Mucosa of gallbladder (tissue), 1 donor: ENCODE results near the gene RAB5B. TPM values are rescaled to one million over a fixed set of nuclear protein-coding genes. Genes with fewer than 3 reads are reported as not detected.
"Not testable (repeated sequence)": the region's sequence is repeated elsewhere in the genome, so short reads cannot be mapped to it uniquely, and the experiment has no call there.

Experiments used
- DNase-seq: peaks from one replicate; pipeline ENCODE4 v3.0.0-alpha.2; 2020; ENCODE audit warnings: low spot score
- total RNA-seq: library from RNA; stranded (reverse); gene quantifications from one replicate; pipeline ENCODE4 v1.2.1, GENCODE V29; 2021
- donor health status: DM: no; HTN: no; CAD: no.

RAB5B gene
- total RNA-seq, 1 donor from 2014 or later, result 182 TPM

DNA sequence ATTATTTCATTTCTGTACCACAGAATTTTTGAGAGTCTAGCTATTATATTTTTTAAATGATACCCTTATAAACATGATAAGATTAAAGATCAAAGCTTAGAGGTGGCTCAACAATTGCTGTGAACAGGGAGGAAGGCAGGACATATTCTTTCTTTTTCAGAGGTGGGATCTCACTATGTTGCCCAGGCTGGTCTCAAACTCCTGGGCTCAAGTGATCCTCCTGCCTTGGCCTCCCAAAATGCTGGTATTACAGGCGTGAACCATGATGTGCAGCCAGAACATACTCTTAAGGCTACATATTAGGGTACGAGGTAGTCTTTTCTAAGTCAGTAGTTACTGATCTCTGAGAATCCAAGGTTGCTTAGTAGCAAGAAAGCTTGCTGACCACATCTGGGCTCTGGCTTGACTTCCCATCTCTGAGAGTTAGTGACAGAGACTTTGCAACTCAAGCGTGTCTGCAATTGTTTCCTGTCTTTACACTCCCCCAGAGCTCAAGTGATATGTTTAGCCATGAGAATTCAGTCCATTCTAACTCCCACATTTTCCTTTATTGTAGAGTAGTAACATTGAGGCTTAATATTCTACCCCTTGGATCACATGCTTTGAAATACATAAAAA, 8.6 kb downstream of the RAB5B start:
- no peak for DNase-seq

DNA sequence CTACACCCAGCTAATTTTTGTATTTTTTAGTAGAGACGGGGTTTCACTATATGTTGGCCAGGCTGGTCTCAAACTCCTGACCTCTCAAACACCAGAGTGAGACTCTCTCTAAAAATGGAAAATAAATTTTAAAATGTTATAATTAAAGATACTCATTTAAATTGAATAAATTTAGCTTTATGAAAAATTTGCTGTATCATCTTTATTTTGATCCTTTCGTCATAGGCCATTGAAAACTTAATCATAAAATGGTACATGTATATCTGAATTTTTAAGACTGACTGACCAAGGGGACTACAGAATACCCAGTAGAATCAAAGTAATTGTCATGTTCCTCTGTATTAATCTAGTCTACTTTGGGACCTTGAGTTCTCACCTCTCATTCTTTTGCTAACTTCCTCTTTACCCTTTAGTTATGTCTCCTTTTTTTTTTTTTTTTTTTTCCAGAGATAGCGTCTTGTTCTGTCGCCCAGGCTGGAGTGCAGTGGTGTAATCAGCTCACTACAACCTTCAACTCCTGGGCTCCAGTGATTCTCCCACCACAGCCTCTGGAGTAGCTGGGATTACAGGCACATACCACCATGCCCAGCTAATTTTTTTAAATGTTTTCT, 9.5 kb downstream of the RAB5B start:
- no peak for DNase-seq

DNA sequence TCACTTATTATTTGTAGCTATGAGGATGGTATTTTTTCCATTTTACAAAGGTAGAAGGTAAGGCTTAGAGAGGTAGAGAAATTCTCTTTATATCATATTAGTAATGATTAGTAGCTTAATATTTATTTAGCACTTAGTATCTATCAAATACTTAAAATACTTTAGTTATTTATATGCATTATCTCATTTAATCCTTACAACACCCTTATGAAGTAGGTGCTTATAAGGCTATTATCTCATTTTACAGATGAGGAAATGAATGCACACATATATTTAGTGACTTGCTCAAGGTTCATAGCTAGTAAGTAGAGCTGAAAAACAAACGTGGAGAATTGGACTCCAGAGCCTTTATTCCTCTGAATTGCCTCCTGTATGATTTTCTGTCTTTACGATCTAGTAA, 11.0 kb downstream of the RAB5B start:
- no peak for DNase-seq

DNA sequence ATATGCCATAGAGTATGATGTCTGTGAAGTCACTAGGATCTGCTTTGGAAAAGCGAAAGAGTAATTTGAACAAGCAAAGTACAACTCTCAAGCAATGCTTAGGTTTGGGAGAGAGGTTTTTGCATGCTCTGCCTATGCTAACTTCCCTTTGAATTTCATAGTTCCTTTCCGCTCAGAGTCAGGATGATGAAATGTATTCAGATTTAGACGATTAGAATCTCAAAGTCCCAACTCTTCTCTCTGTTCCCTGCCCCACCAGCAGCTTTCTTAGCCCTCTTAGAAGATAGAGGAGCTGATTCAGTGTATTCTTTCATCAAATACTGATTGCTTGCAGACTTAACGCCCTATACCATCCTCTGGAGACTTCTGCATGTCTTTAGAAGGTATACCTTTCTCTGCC, 11.5 kb downstream of the RAB5B start:
- DNase-seq, result no peak

DNA sequence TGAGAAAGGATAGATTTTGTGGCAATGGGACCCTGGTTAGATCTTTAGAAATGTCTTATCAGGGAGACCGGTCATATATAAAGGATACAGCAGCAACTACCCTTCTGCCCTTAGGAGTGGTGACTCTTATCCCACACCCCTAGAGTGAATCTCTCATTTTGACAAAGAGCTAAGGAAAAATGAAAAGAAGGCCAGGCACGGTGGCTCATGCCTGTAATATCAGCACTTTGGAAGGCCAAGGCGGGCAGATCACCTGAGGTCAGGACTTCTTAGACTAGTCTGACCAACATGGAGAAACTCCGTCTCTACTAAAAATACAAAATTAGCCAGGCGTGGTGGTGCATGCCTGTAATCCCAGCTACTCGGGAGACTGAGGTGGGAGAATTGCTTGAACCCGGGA, 12.1 kb downstream of the RAB5B start:
- DNase-seq, result not testable (repeated sequence)

DNA sequence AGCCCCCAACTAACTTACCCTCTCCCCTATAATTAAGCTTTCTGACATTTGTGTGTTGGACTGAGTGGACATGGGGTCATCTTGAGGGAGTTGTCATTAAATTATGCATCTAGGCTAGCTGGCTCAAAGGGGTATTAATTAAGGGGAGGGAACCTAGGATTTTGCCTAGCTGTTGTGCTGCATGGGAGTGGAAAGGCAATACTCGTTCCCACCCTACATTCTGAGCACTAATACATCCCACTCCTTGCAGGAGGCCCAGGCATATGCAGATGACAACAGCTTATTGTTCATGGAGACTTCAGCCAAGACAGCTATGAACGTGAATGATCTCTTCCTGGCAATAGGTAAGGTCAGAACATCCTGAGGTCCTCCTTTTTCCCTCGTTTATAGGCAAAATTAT, 17.2 kb downstream of the RAB5B start:
- DNase-seq, result no peak

DNA sequence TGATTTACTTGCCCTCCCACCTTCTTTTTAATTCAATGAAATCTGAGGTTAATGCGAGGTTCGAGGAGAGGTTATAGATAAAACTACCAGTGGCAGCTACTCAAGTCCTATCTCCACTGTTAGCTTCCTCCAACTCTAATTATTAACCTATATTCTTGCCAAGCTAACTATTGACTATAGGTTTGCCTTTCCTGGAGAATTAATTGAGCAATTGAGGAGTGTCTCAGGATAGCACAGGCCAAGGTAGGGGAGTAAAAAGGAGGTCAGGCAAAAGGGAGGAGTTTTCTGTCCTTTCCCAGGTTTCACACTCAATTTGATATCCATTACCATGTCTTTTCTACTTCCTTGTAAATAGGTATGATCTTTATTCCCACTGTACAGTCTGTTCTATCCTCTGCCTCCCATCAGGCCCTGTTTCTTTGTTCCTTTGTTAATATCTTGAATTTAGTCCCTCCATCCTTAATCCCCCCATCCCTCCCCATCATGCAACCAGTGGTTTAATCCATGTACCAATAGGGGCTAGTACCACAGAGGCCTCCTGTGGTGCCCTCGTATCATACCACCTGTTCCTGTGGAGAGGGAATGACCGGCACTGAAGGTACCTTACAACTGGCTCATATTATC, 19.5 kb downstream of the RAB5B start:
- no peak for DNase-seq

DNA sequence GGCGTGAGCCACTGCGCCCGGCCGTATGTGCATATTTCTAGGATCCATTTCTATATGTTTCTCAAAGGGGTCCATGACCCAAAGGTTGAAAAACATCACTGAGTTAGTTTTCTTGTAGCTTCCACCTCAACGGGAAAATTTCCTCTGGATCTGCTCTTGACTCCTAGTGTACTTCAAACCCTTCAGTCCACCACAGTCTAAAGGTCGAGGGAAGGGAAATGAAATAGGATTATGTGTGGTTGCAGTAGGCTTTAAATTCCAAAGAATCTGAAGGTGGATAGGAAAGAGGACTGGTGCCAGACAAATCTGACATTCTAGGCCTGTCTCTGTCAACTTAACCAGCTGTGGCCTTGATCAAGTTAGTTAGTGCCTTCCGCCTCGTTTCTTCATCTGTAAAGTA, 21.5 kb downstream of the RAB5B start:
- no peak for DNase-seq

DNA sequence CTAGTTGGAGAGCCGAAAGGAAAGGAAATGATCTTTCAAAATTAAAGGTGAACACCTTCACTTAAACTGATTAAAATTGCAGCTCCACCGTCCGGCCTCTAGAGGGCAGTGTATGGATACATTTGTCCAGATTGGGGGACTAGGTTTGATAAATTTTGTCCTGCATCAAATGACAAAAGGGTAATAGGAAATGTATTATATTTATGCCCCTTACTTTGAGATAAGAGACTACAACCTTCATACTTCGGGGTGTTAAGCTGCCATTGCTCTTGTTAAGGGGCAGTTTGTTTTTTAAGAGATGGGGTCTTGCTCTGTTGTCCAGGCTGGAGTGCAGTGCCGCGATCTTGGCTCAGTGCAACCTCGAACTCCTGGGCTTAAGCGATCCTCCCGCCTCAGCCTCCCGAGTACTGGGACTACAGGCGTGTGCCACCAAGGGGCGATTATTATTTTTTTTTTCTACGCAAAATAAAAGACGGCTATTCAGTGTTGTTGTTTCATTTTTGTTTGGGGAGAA, 22.4 kb downstream of the RAB5B start:
- peak; percentile 59 for DNase-seq

DNA sequence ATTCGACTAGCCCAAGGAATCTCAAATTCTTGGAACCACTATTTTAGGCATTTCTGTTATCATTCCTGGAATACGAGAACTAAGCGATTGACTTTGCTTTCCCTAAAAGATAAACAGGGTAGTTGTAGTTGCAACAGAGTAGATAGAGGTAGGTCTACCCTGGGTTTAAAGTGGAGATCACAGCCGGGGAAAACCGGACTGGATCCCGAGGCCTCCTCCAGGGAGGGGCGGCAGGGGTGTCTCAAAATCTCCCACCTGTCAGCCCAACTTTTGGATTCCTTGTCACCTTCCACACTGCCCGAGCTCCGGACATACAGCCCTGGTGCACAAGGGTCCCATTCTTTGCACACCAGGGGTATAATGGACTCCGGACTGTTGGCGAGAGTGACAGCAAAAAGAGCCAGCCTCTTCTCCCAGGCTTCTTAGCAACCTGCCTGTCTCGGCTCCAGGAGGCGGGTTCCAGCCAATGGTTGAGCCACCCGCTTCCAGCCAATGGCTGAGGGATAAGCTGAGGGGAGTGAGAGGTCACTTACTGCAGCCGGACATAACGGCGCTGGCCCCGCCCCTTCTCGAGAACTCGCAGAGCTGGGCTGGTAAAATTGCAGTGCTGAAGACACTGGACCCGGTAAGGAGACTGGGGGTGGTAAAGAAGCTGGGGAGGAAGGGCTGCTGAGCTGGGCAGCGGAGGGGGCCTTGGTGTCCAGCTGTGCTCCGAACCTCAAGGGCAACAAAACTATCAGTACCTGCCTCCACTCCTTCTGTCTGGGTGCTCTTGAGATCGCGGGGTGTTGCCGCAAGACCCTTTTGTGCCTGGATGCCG, 23.0 kb downstream of the RAB5B start, which contains the start of gene SUOX:
SUOX (plus strand) TSS at position 562 of the 820 bp plus-strand sequence. CDS start 4,946 bp downstream, outside the sequence.
- peak; percentile 97 for DNase-seq

DNA sequence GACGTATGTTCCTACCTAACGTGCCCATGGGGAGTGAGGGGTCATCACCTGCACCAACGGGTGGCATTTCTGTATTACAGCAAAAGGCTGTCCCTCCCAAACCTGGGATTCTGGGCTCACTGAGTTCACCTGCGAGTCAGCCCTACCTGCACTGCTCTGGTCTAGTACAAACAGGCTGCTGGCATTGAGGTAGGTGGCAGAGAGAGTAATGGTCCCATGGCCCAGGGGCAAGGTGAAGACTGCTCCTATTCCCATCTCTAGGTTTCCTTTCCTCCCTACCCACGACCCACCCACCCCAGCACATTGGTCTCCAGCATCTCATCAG, 23.6 kb downstream of the RAB5B start:
- DNase-seq, result peak; percentile 25

DNA sequence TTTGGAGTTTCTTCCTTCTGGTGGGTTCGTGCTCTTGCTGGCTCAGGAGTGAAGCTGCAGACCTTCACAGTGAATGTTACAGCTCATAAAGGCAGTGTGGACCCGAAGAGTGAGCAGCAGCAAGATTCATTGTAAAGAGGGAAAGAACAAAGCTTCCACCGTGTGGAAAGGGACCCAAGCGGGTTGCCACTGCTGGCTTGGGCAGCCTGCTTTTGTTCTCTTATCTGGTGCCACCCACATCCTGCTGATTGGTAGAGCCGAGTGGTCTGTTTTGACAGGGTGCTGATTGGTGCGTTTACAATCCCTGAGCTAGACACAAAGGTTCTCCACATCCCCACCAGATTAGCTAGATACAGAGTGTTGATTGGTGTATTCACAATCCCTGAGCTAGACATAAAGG, 25.6 kb downstream of the RAB5B start:
- DNase-seq, result not testable (repeated sequence)

DNA sequence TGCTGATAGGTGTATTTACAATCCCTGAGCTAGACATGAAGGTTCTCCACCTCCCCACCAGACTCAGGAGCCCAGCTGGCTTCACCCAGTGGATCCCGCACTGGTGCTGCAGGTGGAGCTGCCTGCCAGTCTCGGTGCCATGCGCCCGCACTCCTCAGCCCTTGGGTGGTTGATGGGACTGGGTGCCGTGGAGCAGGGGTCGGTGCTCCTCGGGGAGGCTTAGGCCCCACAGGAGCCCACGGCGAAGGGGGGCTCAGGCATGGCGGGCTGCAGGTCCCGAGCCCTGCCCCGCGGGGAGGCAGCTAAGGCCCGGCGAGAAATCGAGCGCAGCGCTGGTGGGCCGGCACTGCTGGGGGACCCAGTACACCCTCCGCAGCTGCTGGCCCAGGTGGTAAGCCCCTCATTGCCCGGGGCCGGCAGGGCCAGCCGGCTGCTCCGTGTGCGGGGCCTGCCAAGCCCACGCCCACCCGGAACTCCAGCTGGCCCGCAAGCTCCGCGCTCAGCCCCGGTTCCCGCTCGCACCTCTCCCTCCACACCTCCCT, 26.2 kb downstream of the RAB5B start:
- DNase-seq, result not testable (repeated sequence)

DNA sequence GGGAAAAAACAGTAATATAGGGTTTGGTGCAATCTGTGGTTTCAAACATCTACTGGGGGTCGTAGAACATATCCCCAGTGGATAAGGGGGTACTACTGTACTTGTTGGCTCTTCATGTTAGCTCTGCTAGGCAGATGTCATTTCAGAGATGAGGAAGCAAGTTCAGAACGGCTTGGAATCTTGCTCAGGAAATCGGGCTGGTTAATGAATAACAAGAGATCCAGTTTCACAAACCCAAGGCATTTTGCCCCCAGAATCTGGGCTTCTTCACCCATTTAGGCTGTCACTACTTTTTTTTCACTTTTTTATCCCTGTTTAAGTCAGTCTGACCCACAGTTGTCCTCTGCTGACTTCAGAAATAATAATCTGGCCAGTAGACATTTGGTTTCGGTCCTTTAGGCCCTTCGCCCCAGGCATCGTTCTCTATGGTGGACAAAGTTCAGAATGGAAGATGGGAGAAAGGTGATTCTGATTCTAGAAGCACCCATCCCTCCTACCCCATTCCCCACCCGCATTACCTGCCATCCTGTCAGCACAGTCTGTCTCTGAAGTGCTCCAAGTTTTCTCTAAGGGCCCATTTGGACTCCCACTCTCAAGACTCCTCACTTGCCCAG, 27.7 kb downstream of the RAB5B start:
- no peak for DNase-seq

DNA sequence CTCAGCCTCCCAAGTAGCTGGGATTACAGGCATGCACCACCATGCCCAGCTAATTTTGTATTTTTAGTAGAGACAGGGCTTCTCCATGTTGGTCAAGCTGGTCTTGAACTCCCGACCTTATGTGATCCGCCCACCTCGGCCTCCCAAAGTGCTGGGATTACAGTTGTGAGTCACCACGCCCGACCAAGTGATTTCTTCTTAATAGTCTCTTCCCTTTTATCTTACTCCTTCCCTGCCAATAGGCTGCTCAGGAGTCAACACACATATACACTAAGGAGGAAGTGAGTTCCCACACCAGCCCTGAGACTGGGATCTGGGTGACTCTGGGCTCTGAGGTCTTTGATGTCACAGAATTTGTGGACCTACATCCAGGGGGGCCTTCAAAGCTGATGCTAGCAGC, 29.5 kb downstream of the RAB5B start:
- DNase-seq, result not testable (repeated sequence)

DNA sequence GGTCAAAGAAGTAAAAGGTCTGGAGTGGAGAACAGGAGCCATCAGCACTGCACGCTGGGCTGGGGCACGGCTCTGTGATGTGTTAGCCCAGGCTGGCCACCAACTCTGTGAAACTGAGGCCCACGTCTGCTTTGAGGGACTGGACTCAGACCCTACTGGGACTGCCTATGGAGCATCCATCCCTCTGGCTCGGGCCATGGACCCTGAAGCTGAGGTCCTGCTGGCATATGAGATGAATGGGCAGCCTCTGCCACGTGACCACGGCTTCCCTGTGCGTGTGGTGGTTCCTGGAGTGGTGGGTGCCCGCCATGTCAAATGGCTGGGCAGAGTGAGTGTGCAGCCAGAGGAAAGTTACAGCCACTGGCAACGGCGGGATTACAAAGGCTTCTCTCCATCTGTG, 30.3 kb downstream of the RAB5B start:
- DNase-seq, result no peak

DNA sequence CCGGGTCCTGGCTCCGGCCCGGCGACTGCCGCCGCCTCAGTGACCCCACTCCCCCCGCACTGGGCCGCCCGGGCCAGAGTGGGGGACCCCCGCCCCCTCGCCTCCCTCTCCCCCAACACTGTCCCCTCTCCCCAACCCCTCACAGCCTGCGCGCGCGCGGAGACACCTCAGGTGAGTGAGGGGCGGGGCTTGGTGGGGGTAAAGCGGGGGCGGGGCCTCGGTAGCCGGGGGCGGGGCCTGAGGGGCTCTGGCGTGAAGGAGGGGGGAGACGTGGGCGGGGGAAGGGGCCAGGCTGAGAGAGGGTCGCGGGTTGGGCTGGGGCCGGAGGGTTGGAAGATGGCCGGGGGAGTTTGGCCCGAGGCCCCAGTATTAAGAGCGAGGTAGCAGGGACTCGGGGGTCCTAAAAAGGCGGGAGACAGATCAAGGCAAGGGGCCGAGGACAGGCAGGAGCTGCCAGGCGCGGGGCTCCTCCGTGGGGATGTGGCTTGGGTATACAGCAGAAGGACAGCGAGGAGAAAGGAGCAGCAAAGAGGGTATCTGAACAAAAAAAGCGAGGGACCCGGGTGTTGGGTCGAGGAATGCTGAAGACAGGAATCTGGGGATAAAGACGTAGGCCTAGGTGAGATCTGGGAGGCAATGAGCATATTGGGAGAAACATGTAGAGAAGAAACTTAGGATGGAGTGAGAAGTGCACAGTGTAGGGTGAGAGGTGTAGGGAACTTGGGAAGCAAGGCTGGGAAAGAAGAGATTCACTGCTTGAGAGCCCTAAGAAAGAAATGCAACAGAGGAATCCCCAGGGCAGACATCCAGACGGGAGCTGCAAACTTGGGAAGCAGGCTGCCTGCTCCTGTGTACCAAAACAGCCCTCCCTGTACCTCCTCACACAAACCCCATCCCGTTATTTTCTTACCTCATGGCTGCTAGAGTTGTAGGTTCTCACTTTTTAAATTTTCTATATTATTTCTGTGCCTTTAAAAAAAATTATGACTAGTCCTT, 34.0 kb downstream of the RAB5B start:
- DNase-seq, result peak; percentile 37

DNA sequence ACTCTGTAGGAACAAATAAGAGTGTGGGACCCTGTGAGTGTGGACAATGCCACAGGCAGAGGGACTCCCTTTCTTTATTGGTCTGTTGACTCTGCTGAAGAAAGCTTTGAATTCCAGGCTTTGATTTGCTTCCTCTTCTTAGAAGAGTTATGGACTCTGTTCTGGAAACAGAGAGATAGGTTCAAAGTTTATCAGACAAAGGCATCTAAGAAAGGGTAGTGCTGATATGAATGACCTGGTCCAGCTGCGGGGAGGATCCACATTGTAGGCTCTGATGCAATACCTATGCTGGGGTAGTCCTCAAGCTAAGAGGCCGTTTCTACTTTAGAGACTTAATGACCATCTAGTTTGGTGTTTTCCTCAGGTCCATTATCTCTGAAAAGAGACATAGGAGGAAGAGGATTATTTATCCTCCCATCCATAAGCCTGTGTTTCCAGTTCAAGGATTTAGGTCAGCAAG, 36.3 kb downstream of the RAB5B start:
- DNase-seq, result no peak

DNA sequence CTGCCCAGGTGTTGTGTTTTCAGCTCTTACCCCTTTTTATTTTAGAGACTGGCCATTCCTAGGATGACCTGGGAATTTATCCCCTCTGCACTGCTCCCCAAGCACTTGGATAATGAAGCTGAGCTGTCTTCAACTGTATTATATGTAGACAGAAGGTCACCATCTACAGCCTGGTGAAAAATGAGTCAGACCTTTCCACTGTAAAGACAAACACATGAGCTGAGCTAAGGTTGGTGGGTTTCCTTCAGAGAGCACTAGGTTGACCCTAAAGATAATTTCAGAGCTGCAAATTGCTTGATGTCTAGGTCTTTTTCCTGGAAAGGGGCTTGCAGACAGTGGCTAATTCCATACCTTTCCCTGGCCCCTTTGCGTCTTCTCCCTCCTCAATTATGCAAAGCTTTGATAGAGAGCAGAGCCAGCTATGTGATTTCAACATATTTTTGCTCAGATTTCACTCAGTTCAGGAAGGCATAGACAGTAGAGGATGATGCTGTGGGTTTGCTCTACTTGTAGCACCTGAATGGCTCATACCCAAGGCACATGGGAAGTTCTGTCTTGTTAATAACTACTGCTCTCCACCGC, 37.7 kb downstream of the RAB5B start:
- no peak for DNase-seq

DNA sequence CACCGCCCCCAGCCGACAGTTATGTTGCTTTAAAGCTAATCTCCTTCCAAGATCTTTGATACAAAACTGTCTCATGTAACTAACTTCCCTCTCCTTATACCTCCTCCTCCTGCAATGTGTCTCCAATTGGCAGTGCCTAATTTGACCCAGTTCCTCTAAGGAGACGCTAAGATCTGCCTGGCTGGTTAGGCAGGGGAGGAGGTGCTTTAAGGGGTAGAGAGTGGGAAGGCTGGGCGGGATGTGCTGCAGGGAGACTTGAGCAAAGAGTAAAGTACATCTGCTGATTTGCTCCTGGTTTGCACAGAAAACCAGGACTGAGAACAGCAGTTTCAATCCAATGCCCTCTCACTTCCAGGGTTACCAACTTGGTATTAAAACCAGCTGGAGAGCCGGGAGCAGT, 39.6 kb downstream of the RAB5B start:
- DNase-seq, result no peak
